Sigmoid colon (tissue), 7 donors: ENCODE measurements around the gene DMRT1. TPM values are rescaled to one million over a fixed set of nuclear protein-coding genes. Genes with fewer than 3 reads are reported as not detected.
A peak's percentile ranks its signal among the peaks of the same experiment; 100 is the strongest.
"Not testable (repeated sequence)": the region's sequence is repeated elsewhere in the genome, so short reads cannot be mapped to it uniquely, and the experiment has no call there.

Experiments
- DNase-seq: peaks from one replicate; pipeline ENCODE4 v3.0.0-alpha.2; 2019
- H3K27ac ChIP-seq, 4 donors: fragments of 200-600 bp; sonication (generic); one replicate each; pipeline ENCODE4 v1.5.1; 2016 to 2019; ENCODE audit warnings: mild to moderate bottlenecking in 1 of 4
- H3K27me3 ChIP-seq, 3 donors: fragments of 200-600 bp; sonication (generic); one replicate each; pipeline ENCODE4 v1.5.1; 2019; ENCODE audit warnings: mild to moderate bottlenecking in 1 of 3
- H3K36me3 ChIP-seq, 4 donors: fragments of 200-600 bp; sonication (generic); one replicate each; pipeline ENCODE4 v1.5.1; 2016 to 2019
- H3K4me1 ChIP-seq, 4 donors: fragments of 200-600 bp; sonication (generic); one replicate each; pipeline ENCODE4 v1.5.1; 2017 to 2019
- H3K4me3 ChIP-seq, 4 donors: fragments of 200-600 bp; sonication (generic); one replicate each; pipeline ENCODE4 v1.5.1; 2017 to 2019; ENCODE audit warnings: mild to moderate bottlenecking in 2 of 4, moderate library complexity in 1 of 4
- H3K9me3 ChIP-seq, 4 donors: fragments of 200-600 bp in 3 of 4; sonication (generic) in 3 of 4; one replicate each; pipeline versions ENCODE4 v1.5.1 to v1.6.1; 2013 to 2019
- EP300 ChIP-seq, 4 donors: sonication (generic); formaldehyde crosslinking; IDR thresholded peaks; one replicate each; pipeline ENCODE4 v1.6.1; 2017; ENCODE audit warnings: antibody characterized with exemption in 4 of 4
- POLR2A ChIP-seq, 2 donors: fragments of 450-650 bp; IDR thresholded peaks; one replicate each; pipeline ENCODE4 v1.6.1; 2016; ENCODE audit warnings: antibody characterized with exemption in 2 of 2, mild to moderate bottlenecking in 2 of 2, moderate library complexity in 2 of 2
- POLR2AphosphoS5 ChIP-seq, 4 donors: sonication (generic); formaldehyde crosslinking; IDR thresholded peaks; one replicate each; pipeline ENCODE4 v1.6.1; 2017; ENCODE audit warnings: antibody characterized with exemption in 4 of 4
- WGBS, 2 donors: extraction: QIAGEN DNeasy Blood & Tissue Kit; methylation state at CpG; one replicate each; pipeline ENCODE4 v1.1.7; 2013; 5-methylcytosine and 5-hydroxymethylcytosine counted together
- intact Hi-C: fragments of 100-400 bp; cut with DNase I; formaldehyde crosslinking; loops from one replicate; pipeline ENCODE4 v1.15.1; 2023
- polyA plus RNA-seq, 3 donors: library from polyadenylated mRNA; stranded (reverse); fragments of 200-250 nt; gene quantifications; one replicate each; pipeline ENCODE4 v1.2.3, GENCODE V29; 2013
- total RNA-seq, 4 donors: library from RNA; depleted of rRNA; stranded (reverse); fragments of >200 nt; gene quantifications; one replicate each; pipeline ENCODE4 v1.1.0, GENCODE V29; 2016
- TF ChIP-seq, protein P1 (sequence below), 4 experiments: fragments of 450-650 bp in 3 of 4; fragments of 200-600 bp in 1 of 4; IDR thresholded peaks; one replicate each; pipeline ENCODE4 v1.5.1; 2016 to 2019; ENCODE audit warnings: antibody characterized with exemption in 4 of 4, mild to moderate bottlenecking in 3 of 4, moderate library complexity in 2 of 4
- donor health status: healthy with polysubstance abuse.
- donor health status: Bipolar disorder and iron deficiency.
- donor health status: healthy.

The DMRT1 gene
- total and polyA plus RNA-seq, 7 donors, result 0.60 TPM; not detected in 6

DNA sequence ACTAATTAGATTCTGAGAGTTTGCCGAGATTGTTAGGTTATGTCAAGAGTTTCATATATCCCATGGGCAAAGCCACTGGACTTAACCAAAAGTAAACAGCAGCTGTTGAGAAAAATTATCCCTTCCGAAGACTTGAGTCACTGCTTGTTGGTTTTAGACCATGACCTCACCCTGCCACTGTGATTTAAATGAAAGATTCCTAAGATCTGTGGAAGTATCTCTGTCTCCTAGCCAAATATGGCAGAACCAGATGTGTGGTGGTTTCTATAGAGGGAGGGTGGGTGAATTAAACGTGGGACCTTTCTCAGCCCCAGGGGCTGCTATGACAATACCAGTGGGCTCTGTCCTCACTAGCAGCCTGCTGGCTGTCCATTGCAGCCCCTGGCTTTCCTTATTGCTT, 154.3 kb downstream of the DMRT1 start:
- WGBS, 2 donors, result 22 to 44% methylated on average over 3 of the region's 3 CpGs
- TF ChIP-seq POLR2A (IDR thresholded peaks at IDR 0.05) (no peak), POLR2AphosphoS5 (IDR thresholded peaks at IDR 0.05) (no peak), EP300 (IDR thresholded peaks at IDR 0.05) (no peak)
- TF ChIP-seq, protein P1, sequence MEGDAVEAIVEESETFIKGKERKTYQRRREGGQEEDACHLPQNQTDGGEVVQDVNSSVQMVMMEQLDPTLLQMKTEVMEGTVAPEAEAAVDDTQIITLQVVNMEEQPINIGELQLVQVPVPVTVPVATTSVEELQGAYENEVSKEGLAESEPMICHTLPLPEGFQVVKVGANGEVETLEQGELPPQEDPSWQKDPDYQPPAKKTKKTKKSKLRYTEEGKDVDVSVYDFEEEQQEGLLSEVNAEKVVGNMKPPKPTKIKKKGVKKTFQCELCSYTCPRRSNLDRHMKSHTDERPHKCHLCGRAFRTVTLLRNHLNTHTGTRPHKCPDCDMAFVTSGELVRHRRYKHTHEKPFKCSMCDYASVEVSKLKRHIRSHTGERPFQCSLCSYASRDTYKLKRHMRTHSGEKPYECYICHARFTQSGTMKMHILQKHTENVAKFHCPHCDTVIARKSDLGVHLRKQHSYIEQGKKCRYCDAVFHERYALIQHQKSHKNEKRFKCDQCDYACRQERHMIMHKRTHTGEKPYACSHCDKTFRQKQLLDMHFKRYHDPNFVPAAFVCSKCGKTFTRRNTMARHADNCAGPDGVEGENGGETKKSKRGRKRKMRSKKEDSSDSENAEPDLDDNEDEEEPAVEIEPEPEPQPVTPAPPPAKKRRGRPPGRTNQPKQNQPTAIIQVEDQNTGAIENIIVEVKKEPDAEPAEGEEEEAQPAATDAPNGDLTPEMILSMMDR (IDR thresholded peaks at IDR 0.05), result no peak
- Histone ChIP-seq H3K9me3 (no peaks in the 10 kb centered on the region), H3K27me3 (peaks cover 0 to 21% (median 2%) of the 10 kb centered on the region in 3 donors), H3K27ac (no peak overlapping the region), H3K36me3 (no peaks in the 10 kb centered on the region), H3K4me1 (peaks cover 0 to 9% (median 0%) of the 10 kb centered on the region in 4 donors), H3K4me3 (no peak overlapping the region)
- no peak for DNase-seq
- intact Hi-C loops, result no loop called here

DNA sequence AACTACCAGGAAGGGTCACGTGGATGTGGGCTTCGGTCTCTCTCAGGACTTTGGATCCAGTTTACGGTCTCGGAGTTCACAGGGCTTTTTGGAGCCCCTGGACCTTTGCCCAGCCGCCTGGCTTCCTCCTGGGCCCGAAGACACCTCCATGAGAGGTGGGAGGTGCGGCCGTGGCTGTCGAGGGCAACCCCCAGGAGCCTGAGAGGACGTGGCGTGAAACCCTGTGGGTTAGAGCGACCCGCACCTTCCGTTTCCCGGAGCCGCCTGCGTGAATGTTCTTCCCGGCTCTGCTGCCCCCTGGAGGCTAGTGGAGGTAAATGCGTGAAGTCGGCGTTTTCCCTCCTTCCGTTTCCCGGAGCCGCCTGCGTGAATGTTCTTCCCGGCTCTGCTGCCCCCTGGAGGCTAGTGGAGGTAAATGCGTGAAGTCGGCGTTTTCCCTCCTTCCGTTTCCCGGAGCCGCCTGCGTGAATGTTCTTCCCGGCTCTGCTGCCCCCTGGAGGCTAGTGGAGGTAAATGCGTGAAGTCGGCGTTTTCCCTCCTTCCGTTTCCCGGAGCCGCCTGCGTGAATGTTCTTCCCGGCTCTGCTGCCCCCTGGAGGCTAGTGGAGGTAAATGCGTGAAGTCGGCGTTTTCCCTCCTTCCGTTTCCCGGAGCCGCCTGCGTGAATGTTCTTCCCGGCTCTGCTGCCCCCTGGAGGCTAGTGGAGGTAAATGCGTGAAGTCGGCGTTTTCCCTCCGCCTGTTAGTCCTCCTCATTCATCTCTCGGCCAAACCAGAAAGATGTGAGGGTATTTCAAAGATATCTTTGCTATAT, 157.0 kb downstream of the DMRT1 start:
- 69 to 70% methylated on average over 27 to 29 of the region's 55 CpGs for WGBS, 2 donors
- H3K4me3 ChIP-seq, H3K36me3 ChIP-seq, DNase-seq, H3K9me3 ChIP-seq, H3K27me3 ChIP-seq, H3K27ac ChIP-seq, H3K4me1 ChIP-seq, intact Hi-C loops: not testable (repeated sequence)
- TF ChIP-seq, protein P1 (IDR thresholded peaks at IDR 0.05), result peak in 2 of 4 experiments; percentile 13 to 33

DNA sequence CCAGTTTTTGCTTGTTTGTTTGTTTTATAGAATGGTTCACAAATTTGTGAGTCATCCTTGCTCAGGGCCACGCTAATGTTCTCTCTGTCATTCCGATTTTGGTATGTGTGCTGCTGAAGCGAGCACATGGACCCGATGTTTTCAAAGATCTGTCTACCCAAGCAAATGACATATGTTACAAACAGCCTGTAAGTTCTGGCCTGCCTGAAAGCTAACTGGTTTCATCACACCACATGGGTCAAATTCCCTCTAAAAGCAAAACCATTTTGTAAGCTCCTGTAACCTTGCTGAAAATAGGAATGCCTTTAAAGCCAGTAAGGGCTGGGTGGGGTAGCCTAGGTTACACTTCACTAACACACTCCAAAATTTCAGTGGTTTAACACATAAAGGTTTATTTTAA, 160.3 kb downstream of the DMRT1 start:
- Histone ChIP-seq H3K4me1 (peaks cover 0 to 9% (median 0%) of the 10 kb centered on the region in 4 donors), H3K4me3 (no peak overlapping the region), H3K36me3 (no peaks in the 10 kb centered on the region), H3K27me3 (peaks cover 0 to 2% (median 0%) of the 10 kb centered on the region in 3 donors), H3K27ac (no peak overlapping the region), H3K9me3 (no peaks in the 10 kb centered on the region)
- WGBS, 2 donors, result 84 to 93% methylated on average over 4 of the region's 4 CpGs
- intact Hi-C loops, result loop anchor here (10.0 kb wide), 1 partner anchor 107 kb away; no protein-coding TSS in a partner anchor
- DNase-seq, result no peak
- TF ChIP-seq POLR2A (IDR thresholded peaks at IDR 0.05), result no peak
- no peak for TF ChIP-seq EP300 (IDR thresholded peaks at IDR 0.05)
- TF ChIP-seq, protein P1 (IDR thresholded peaks at IDR 0.05), result no peak
- TF ChIP-seq POLR2AphosphoS5 (IDR thresholded peaks at IDR 0.05), result no peak

DNA sequence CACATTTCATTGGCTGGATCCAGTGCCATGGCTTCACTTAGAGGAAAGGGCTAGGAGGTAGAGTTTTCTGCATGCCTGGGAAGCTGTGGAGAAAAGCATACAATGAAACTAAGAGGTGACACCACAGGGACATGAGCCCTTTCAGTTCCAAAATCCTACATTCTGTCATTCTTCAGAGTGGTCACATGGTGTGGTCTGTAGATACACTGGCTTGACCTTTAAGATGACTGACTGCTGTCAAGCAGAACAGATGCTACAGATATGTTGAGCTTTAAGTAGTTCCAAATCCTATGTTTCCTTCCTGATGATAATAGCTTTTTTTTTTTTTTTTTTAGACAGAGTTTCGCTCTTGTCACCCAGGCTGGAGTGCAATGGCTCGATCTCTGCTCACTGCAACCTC, 161.2 kb downstream of the DMRT1 start:
- H3K4me1 ChIP-seq, result peaks cover 0 to 9% (median 0%) of the 10 kb centered on the region in 4 donors
- H3K9me3 ChIP-seq, result no peaks in the 10 kb centered on the region
- no peaks in the 10 kb centered on the region for H3K36me3 ChIP-seq
- intact Hi-C loops, result loop anchor here (10.0 kb wide), 1 partner anchor 108 kb away; no protein-coding TSS in a partner anchor
- WGBS, 2 donors, result 91 to 94% methylated on average over 2 of the region's 2 CpGs
- no peak for TF ChIP-seq POLR2A (IDR thresholded peaks at IDR 0.05)
- TF ChIP-seq, protein P1 (IDR thresholded peaks at IDR 0.05), result no peak
- TF ChIP-seq EP300 (IDR thresholded peaks at IDR 0.05), result no peak
- no peak for TF ChIP-seq POLR2AphosphoS5 (IDR thresholded peaks at IDR 0.05)
- no peak for DNase-seq
- H3K27me3 ChIP-seq, result peaks cover 0 to 10% (median 0%) of the 10 kb centered on the region in 3 donors
- H3K27ac ChIP-seq, result no peak overlapping the region
- H3K4me3 ChIP-seq, result no peak overlapping the region
